ENCODE data around the gene LILRA5. TPM values are rescaled to one million over a fixed set of nuclear protein-coding genes. Genes with fewer than 3 reads are reported as not detected.
"Not testable (repeated sequence)": the region's sequence is repeated elsewhere in the genome, so short reads cannot be mapped to it uniquely, and the experiment has no call there.

Gene LILRA5
- total and polyA plus RNA-seq, 10 donors, result 16.3 to 262 (median 75.9) TPM

DNA sequence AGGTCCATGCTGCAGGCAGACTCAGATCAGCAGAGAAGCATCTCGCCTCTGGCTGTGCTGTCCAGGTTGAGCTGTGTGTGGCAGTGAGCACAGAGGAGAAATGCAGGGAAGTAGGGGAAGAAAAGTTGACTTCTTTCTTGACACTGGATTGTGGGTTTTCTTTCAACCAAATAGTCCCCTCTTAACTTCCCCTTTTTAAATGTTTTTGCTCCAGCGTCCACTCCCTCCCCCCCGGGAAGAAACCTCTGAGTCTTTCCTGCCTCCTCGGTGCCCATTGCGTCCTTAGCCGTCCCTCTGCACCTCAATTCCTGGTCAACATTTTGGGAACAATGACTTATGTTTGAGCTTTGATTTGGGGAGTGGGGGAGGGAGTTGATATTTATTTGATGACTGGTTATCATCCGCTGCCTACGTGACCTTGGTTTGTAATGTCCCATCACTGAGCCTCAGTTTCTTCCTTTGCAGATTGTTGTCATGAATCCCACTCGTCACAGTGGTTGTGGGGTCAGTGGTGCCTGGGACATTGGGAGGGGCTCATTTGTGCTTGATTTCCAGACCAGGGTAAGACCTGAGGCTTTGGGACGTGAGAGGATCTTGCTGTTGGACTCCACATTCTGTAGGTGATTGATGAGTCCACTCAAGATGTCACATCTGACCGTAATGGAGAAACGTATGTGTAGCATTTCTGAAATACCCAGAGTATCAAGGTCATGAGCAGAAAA lies 31.8 kb downstream of the LILRA5 start, which contains the start of gene LILRB2:
LILRB2 (minus strand) TSS at position 104 of the 722 bp plus-strand sequence. CDS start 614 bp downstream, outside the sequence.
- intact Hi-C loops (cut with DNase I; ENCODE audit: low total_unique reads), result no loop called here
- TF ChIP-seq POLR2A (IDR thresholded peaks at IDR 0.05) (no peak), POLR2AphosphoS5 (IDR thresholded peaks at IDR 0.05) (no peak), CTCF (IDR thresholded peaks at IDR 0.05 in 8 of 11, conservative IDR thresholded peaks at IDR 0.05 in 3 of 11) (no peak)
- H3K9me3 ChIP-seq, result no peaks in the 10 kb centered on the region
- peak within 1 kb of the TSS in 7 of 8 donors; percentile 77 to 96 (median 89) for H3K27ac ChIP-seq
- DNase-seq, result no peak
- peaks cover 5 to 80% (median 48%) of the 10 kb centered on the region in 6 donors for H3K4me1 ChIP-seq
- peaks cover 0 to 68% (median 3%) of the 10 kb centered on the region in 7 donors for H3K27me3 ChIP-seq (replicated peaks in 1 of 7)
- H3K36me3 ChIP-seq, result peaks cover 0 to 34% (median 0%) of the 10 kb centered on the region in 6 donors
- H3K4me3 ChIP-seq, result peak within 1 kb of the TSS in 7 of 8 donors; percentile 9 to 62 (median 36)
- 47 to 51% (median 48%) methylated on average over 12 of the region's 12 CpGs for WGBS, 5 donors

- H3K9me3 ChIP-seq; intact Hi-C loops (cut with DNase I; ENCODE audit: low total_unique reads): not testable (repeated sequence)
- peak; percentile 84 for DNase-seq
- WGBS, 5 donors, result 5 to 31% (median 24%) methylated on average over 4 to 10 of the region's 10 CpGs
- Histone ChIP-seq H3K36me3 (peaks cover 0 to 42% (median 0%) of the 10 kb centered on the region in 6 donors), H3K27me3 (replicated peaks in 1 of 7) (peaks cover 0 to 74% (median 3%) of the 10 kb centered on the region in 7 donors), H3K27ac (peak overlapping the region in 7 of 8 donors; percentile 77 to 96 (median 89)), H3K4me1 (peaks cover 5 to 79% (median 44%) of the 10 kb centered on the region in 6 donors), H3K4me3 (peak overlapping the region in 7 of 8 donors; percentile 9 to 62 (median 36))
- TF ChIP-seq POLR2AphosphoS5 (IDR thresholded peaks at IDR 0.05), result peak in 1 of 3 donors; percentile 51
These were observed 32.5 kb downstream of the LILRA5 start for GRCh38 chr19:54280441-54280840.

DNA sequence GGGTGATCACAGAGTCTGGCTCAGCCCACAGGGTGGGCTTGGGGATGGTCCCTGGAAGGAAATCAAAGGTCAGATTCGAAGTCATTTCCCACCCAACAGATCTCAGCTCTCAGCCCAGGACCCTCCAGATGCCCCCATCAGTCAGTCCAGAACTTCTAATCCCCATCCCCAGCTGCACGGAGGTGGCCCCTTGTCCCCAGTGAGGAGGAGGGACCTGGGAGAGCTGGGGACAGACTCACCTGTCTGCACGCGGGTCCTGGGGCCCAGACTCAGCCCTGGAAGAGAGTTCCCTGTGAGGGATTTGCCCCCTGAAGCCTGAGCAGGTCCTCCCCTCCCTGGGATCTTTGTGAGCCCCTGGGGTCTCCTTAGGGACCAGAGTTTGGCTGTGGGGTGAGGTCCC lies 32.9 kb downstream of the LILRA5 start:
- DNase-seq; intact Hi-C loops (cut with DNase I; ENCODE audit: low total_unique reads); H3K9me3 ChIP-seq: not testable (repeated sequence)
- H3K27ac ChIP-seq, result peak overlapping the region in 7 of 8 donors; percentile 77 to 96 (median 89)
- peak overlapping the region in 7 of 8 donors; percentile 9 to 62 (median 36) for H3K4me3 ChIP-seq
- 23 to 86% (median 39%) methylated on average over 1 to 4 of the region's 4 CpGs for WGBS, 5 donors
- peaks cover 0 to 46% (median 0%) of the 10 kb centered on the region in 6 donors for H3K36me3 ChIP-seq
- H3K4me1 ChIP-seq, result peaks cover 5 to 78% (median 40%) of the 10 kb centered on the region in 6 donors
- peaks cover 0 to 79% (median 3%) of the 10 kb centered on the region in 7 donors for H3K27me3 ChIP-seq (replicated peaks in 1 of 7)

- TF ChIP-seq POLR2AphosphoS5 (IDR thresholded peaks at IDR 0.05) (no peak), POLR2A (IDR thresholded peaks at IDR 0.05) (no peak), CTCF (IDR thresholded peaks at IDR 0.05 in 8 of 11, conservative IDR thresholded peaks at IDR 0.05 in 3 of 11) (no peak)
- DNase-seq, result no peak
- 80 to 91% (median 85%) methylated on average over 9 to 18 of the region's 18 CpGs for WGBS, 5 donors
These were observed 33.5 kb downstream of the LILRA5 start for GRCh38 chr19:54279406-54279962.

DNA sequence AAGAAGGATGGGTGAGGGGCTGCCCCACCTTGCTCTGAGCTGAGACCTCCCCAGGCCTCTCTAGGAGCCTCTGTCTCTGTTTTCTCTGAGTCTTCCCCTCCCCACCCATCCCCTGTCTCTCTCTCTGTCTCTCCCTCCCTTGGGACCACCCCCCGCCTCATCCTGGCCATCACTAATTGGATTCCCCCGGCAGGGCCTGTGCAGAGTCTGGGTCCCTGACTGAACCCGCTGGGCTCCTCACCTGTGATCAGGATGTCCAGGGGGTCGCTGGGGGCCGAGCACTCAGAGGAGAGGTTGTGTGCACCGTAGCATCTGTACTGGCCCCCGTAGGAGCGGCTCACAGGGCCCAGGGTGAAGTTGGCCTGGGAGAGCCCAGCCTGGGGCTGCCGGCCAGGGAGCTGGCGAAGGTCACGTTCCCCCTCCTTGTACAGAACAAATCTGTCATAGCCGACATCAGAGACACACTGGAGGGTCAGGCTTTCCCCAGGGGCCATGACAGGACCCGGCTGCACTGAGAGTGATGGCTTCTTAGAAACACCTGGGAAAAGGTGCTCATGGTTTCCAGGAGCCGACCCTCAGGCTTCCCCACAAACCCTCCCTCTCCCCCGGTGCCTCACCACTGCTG lies 34.3 kb downstream of the LILRA5 start:
- peaks cover 0 to 58% (median 0%) of the 10 kb centered on the region in 6 donors for H3K36me3 ChIP-seq
- H3K9me3 ChIP-seq; intact Hi-C loops (cut with DNase I; ENCODE audit: low total_unique reads); DNase-seq: not testable (repeated sequence)
- peak overlapping the region in 2 of 8 donors; percentile 90 to 96 for H3K27ac ChIP-seq
- peaks cover 5 to 72% (median 32%) of the 10 kb centered on the region in 6 donors for H3K4me1 ChIP-seq
- 74 to 88% (median 84%) methylated on average over 10 to 15 of the region's 15 CpGs for WGBS, 5 donors
- H3K27me3 ChIP-seq (replicated peaks in 1 of 7), result peaks cover 0 to 81% (median 3%) of the 10 kb centered on the region in 7 donors
- peak overlapping the region in 5 of 8 donors; percentile 32 to 62 (median 38) for H3K4me3 ChIP-seq

More at GRCh38 chr19:54279406-54279962, 33.5 kb downstream of the LILRA5 start:
- H3K27ac ChIP-seq, result peak overlapping the region in 7 of 8 donors; percentile 77 to 96 (median 89)
- H3K36me3 ChIP-seq, result peaks cover 0 to 51% (median 0%) of the 10 kb centered on the region in 6 donors
- H3K9me3 ChIP-seq, result no peaks in the 10 kb centered on the region
- peaks cover 5 to 74% (median 36%) of the 10 kb centered on the region in 6 donors for H3K4me1 ChIP-seq
- peak overlapping the region in 7 of 8 donors; percentile 9 to 62 (median 36) for H3K4me3 ChIP-seq
- peaks cover 0 to 81% (median 3%) of the 10 kb centered on the region in 7 donors for H3K27me3 ChIP-seq (replicated peaks in 1 of 7)
- intact Hi-C loops (cut with DNase I; ENCODE audit: low total_unique reads), result no loop called here
